AG04450 (cell line): ENCODE results near the gene EVI5L. TPM values are rescaled to one million over a fixed set of nuclear protein-coding genes. Genes with fewer than 3 reads are reported as not detected.

Experiments
- CTCF ChIA-PET: fragments of 300-600, 350-600 bp; formaldehyde crosslinking; extraction: SDS; loops from one replicate; lab custom pipeline; 2022; ENCODE audit warnings: antibody characterized with exemption, inconsistent platforms; lab: Charles Lee
- POLR2A ChIA-PET: fragments of 350-600 bp; formaldehyde crosslinking; extraction: SDS; loops from one replicate; lab custom pipeline; 2021; ENCODE audit warnings: antibody characterized with exemption, inconsistent platforms; lab: Yijun Ruan, JAX
- DNase-seq: peaks from one replicate; pipeline ENCODE4 v3.0.0-alpha.2; 2011; ENCODE audit warnings: low read depth, low spot score
- H3K27ac ChIP-seq: one replicate; pipeline ENCODE4 v1.5.1; 2012; ENCODE audit warnings: low read depth, low read length, control low read depth
- H3K27me3 ChIP-seq: one replicate; pipeline ENCODE4 v1.6.0; 2012; ENCODE audit warnings: low read length; ENCODE audit not compliant: control insufficient read depth, insufficient read depth
- H3K4me3 ChIP-seq: 2 replicates; pipeline ENCODE4 v1.5.1; 2011; ENCODE audit warnings: mild to moderate bottlenecking, low read depth, low read length, control low read depth
- H3K9me3 ChIP-seq: 2 replicates; pipeline ENCODE4 v1.5.1; 2012; ENCODE audit warnings: low read length; ENCODE audit not compliant: control insufficient read depth, insufficient read depth
- polyA plus RNA-seq: library from polyadenylated mRNA; depleted of rRNA; stranded (reverse); fragments of >200 nt; gene quantifications from 2 replicates; pipeline ENCODE4 v1.2.3, GENCODE V29; 2011
- TF ChIP-seq, protein P1 (sequence below): IDR thresholded peaks from 2 replicates; pipeline ENCODE4 v1.5.1; 2011; ENCODE audit warnings: low read depth, low read length, control low read depth, inconsistent platforms

Gene EVI5L
- polyA plus RNA-seq, 1 experiment, result 6.7 TPM

DNA sequence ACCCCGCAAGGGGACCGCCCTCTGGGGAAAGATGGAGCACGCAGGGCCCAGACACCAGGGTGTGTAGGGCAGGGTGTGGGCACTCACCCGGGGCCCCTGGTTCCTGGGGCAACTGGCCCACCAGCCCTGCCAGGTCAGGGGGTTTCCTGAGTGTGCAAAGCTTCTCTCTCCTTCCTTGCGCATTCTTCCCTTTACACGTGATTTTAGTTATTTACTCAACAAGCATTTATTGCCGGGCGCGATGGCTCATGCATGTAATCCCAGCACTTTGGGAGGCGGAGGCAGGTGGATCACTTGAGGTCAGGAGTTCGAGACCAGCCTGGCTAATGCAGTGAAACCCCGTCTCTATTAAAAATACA is 23.7 kb downstream of the EVI5L start:
- H3K27ac ChIP-seq, result no peak overlapping the region
- POLR2A ChIA-PET, result no interaction called here
- no peaks in the 10 kb centered on the region for H3K27me3 ChIP-seq
- DNase-seq, result no peak
- H3K9me3 ChIP-seq, result no peaks in the 10 kb centered on the region; the same call in 1 of the 2 replicates
- H3K4me3 ChIP-seq, result no peak overlapping the region
- TF ChIP-seq, protein P1, sequence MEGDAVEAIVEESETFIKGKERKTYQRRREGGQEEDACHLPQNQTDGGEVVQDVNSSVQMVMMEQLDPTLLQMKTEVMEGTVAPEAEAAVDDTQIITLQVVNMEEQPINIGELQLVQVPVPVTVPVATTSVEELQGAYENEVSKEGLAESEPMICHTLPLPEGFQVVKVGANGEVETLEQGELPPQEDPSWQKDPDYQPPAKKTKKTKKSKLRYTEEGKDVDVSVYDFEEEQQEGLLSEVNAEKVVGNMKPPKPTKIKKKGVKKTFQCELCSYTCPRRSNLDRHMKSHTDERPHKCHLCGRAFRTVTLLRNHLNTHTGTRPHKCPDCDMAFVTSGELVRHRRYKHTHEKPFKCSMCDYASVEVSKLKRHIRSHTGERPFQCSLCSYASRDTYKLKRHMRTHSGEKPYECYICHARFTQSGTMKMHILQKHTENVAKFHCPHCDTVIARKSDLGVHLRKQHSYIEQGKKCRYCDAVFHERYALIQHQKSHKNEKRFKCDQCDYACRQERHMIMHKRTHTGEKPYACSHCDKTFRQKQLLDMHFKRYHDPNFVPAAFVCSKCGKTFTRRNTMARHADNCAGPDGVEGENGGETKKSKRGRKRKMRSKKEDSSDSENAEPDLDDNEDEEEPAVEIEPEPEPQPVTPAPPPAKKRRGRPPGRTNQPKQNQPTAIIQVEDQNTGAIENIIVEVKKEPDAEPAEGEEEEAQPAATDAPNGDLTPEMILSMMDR, result no peak
- CTCF ChIA-PET, result interaction anchor here (1.7 to 2.3 kb wide), 4 partner anchors 8 to 67 kb away, joined by 6 to 13 read pairs (median 11); partner anchors contain the start of gene SNAPC2

DNA sequence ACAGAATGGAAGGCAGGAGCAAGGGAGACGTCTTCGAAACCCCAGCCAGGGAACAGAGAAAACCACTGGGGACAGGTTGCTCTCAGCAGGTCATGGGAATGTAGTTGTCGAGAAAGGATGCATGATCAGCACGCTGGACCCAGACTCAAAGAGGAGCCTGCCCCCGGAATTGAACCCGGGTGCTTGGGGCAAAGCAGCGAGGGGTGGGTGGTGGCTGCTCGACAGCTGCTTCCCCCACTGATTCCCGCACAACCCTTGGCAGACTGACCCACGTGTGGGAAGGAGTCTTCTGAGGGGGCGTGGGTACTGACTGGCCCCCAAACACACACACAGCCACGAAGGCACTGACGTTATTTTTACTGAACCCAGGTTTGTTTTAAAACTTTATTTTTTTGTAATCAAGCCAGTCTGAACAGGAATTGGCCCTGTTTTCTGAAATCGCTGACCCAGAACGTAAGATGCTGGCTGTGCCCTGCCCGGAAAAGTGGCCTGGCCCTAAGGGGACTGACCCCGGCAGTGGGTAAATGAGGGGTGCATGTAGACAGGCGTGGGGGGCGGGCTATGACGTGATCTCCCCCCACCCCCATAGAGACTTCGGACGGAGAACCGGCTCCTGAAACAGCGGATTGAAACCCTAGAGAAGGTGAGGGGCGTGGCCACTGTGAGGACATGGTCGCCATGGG is 25.5 kb downstream of the EVI5L start:
- CTCF ChIA-PET, result no interaction called here
- Histone ChIP-seq H3K4me3 (no peak overlapping the region), H3K27me3 (no peaks in the 10 kb centered on the region), H3K9me3 (no peaks in the 10 kb centered on the region), H3K27ac (no peak overlapping the region)
- POLR2A ChIA-PET, result no interaction called here
- TF ChIP-seq, protein P1, result no peak
- DNase-seq, result no peak

DNA sequence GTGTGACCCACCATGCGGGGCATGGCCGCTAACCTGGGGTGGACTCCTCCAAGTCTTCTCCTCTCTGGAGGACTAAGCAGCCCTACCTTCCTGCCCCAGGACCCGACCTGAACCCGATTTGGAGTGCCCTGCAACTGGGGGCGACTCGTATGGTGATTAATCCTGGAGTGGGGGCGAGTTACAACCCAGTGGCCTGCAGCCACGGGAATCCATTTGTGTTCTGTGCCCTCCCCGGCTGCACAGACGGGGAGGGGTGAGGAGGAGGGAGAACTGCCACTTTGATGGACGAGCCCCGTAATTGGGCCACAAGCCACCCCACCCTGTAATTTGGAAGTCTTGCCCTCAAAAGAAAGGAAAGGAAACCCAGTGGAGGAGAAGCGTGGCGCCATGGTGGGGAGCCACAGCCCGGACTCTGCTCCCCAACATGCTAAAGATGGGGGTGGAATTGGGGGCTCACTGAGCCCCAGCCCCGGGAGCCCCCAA is 26.1 kb downstream of the EVI5L start:
- ChIA-PET CTCF (no interaction called here), POLR2A (no interaction called here)
- Histone ChIP-seq H3K4me3 (no peak overlapping the region), H3K27ac (no peak overlapping the region), H3K9me3 (no peaks in the 10 kb centered on the region), H3K27me3 (no peaks in the 10 kb centered on the region)
- TF ChIP-seq, protein P1, result no peak
- no peak for DNase-seq

DNA sequence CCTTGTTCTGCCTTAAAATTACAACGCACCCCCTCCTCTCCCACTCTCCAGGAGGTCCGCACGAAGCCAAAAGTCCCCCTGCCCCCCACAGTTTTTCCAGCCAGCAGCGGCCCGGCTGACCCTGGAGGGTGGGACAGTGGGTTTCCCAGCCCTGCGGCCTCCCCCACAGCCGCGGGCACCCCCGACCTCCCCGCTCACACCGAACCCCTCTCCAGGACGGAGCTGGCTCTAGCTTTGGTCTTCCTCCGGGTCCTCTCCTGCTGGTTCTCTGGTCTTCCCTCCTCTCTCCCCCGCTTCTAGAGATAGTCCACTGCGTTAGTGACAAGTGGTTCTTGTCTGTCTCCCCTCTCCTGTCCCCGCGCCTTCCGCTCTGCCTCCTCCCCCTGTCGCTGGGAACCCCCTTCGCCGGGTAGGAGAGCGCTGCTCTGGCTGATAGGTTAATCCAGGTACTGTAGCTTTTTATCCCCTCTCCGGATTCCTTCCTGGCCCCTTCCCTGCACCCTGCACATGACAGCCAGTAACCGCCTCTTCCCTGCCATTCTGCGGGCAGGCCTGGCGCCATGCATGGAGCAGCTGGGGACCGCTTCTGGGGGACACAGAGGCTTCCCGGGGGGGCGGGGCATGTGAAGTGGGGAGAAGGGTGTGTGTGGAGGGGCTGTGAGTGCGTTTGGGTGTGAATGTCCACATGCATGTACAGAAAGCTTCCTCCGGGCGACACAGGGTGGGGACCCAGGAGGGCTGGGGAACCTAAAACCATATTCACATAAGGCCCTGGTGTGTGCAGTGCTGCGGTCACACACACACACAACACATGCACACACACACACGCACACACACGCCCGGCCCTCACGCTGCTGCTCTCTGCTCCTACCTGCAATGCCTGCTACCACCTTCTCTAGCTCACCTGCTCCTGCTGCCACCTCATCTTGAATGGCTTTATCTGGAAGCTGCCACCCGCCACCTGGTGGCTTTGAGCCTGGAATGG is 27.0 kb downstream of the EVI5L start:
- ChIA-PET POLR2A (interaction anchor here (0.7 to 1.1 kb wide), 3 partner anchors 9 to 180 kb away, joined by 3 to 8 read pairs (median 4); partner anchors contain the start of genes LRRC8E and MCEMP1), CTCF (interaction anchor here (0.9 kb wide), 1 partner anchor 289 kb away, joined by 4 read pairs; no protein-coding TSS in a partner anchor)
- H3K27ac ChIP-seq, result no peak overlapping the region
- H3K9me3 ChIP-seq, result no peaks in the 10 kb centered on the region; the same call in 1 of the 2 replicates
- no peak overlapping the region for H3K4me3 ChIP-seq
- no peaks in the 10 kb centered on the region for H3K27me3 ChIP-seq
- TF ChIP-seq, protein P1, result no peak
- DNase-seq, result no peak
